Measurements from ENCODE around the gene TCF7. TPM values are rescaled to one million over a fixed set of nuclear protein-coding genes. Genes with fewer than 3 reads are reported as not detected.

TCF7 gene
- total and polyA plus RNA-seq, 2 of the 13 experiments (the other 11 are each of a cell fraction or from before 2014, with no cell fraction given) = 6.3 to 6.8 TPM

DNA sequence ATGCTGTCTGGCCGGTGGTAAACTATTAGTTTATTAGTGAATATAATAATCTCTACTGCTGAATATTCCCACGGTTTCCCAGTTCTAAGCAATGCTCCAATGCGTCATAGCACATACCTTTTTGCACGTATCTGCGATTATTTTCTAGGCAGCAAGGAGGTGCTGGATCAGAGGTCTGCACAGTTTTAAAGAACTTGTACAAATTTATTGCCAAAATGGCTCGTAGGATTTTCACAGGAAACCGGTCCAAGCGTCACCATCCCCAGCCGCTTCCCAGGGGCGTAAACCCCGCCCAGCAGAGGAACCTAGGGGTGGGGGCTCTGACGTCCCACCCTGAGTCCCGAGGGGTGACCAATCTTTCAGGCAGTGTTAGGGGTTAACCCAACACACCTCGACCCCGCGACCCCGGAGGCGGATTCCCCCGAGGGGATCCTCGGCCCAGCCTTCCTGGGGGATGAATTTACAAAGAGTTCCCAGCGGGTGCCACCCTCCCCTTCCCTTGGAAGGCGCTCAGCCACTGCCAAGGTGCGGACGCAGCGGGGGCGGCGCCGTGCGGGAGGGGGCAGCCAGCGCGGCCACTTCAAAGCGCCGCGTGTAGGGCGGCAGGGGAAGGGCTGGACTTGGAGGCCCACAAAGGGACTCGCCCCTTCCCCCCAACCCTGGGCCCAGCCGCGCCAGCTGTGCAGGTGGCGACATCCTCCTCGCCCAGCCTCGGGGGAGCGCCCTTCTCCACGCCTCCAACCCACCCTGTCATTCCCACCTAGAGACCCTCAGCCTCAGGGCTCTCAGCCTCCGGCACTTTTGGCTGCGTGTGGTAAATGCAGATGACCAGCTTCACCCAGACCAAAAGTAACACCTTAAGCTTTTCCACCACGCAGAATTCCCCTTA lies 43.5 kb upstream of the TCF7 start (continued):
- TF ChIP-seq BATF2 (CRISPR knock-in tag; IDR thresholded peaks at IDR 0.05) (no peak), ZNF205 (CRISPR knock-in tag; IDR thresholded peaks at IDR 0.05) (peak; percentile 73; the same call in 1 of the 2 replicates), TCF12 (IDR thresholded peaks at IDR 0.05) (no peak), TCF12 (CRISPR knock-in tag; IDR thresholded peaks at IDR 0.05) (no peak; the same call in 1 of the 2 replicates), SMAD9 (CRISPR knock-in tag; IDR thresholded peaks at IDR 0.05) (no peak), MLX (CRISPR knock-in tag; IDR thresholded peaks at IDR 0.05) (peak; percentile 58; the same call in 1 of the 2 replicates), POLR2AphosphoS5 (IDR thresholded peaks at IDR 0.05; ENCODE audit: low read depth, low read length) (no peak), ZEB1 (IDR thresholded peaks at IDR 0.05; ENCODE audit: insufficient replicate concordance, low read depth) (no peak), BHLHE40 (IDR thresholded peaks at IDR 0.05; ENCODE audit: low read length) (0 out of 2 replicates have a peak, but pooled peaks have one; percentile 16), ZNF713 (CRISPR knock-in tag; IDR thresholded peaks at IDR 0.05) (no peak)
- TF ChIP-seq, protein P1, sequence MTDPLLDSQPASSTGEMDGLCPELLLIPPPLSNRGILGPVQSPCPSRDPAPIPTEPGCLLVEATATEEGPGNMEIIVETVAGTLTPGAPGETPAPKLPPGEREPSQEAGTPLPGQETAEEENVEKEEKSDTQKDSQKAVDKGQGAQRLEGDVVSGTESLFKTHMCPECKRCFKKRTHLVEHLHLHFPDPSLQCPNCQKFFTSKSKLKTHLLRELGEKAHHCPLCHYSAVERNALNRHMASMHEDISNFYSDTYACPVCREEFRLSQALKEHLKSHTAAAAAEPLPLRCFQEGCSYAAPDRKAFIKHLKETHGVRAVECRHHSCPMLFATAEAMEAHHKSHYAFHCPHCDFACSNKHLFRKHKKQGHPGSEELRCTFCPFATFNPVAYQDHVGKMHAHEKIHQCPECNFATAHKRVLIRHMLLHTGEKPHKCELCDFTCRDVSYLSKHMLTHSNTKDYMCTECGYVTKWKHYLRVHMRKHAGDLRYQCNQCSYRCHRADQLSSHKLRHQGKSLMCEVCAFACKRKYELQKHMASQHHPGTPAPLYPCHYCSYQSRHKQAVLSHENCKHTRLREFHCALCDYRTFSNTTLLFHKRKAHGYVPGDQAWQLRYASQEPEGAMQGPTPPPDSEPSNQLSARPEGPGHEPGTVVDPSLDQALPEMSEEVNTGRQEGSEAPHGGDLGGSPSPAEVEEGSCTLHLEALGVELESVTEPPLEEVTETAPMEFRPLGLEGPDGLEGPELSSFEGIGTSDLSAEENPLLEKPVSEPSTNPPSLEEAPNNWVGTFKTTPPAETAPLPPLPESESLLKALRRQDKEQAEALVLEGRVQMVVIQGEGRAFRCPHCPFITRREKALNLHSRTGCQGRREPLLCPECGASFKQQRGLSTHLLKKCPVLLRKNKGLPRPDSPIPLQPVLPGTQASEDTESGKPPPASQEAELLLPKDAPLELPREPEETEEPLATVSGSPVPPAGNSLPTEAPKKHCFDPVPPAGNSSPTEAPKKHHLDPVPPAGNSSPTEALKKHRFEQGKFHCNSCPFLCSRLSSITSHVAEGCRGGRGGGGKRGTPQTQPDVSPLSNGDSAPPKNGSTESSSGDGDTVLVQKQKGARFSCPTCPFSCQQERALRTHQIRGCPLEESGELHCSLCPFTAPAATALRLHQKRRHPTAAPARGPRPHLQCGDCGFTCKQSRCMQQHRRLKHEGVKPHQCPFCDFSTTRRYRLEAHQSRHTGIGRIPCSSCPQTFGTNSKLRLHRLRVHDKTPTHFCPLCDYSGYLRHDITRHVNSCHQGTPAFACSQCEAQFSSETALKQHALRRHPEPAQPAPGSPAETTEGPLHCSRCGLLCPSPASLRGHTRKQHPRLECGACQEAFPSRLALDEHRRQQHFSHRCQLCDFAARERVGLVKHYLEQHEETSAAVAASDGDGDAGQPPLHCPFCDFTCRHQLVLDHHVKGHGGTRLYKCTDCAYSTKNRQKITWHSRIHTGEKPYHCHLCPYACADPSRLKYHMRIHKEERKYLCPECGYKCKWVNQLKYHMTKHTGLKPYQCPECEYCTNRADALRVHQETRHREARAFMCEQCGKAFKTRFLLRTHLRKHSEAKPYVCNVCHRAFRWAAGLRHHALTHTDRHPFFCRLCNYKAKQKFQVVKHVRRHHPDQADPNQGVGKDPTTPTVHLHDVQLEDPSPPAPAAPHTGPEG (CRISPR knock-in tag; IDR thresholded peaks at IDR 0.05) = no peak
- TF ChIP-seq, protein P2, sequence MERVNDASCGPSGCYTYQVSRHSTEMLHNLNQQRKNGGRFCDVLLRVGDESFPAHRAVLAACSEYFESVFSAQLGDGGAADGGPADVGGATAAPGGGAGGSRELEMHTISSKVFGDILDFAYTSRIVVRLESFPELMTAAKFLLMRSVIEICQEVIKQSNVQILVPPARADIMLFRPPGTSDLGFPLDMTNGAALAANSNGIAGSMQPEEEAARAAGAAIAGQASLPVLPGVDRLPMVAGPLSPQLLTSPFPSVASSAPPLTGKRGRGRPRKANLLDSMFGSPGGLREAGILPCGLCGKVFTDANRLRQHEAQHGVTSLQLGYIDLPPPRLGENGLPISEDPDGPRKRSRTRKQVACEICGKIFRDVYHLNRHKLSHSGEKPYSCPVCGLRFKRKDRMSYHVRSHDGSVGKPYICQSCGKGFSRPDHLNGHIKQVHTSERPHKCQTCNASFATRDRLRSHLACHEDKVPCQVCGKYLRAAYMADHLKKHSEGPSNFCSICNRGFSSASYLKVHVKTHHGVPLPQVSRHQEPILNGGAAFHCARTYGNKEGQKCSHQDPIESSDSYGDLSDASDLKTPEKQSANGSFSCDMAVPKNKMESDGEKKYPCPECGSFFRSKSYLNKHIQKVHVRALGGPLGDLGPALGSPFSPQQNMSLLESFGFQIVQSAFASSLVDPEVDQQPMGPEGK (CRISPR knock-in tag; IDR thresholded peaks at IDR 0.05) = peak; percentile 100
- TF ChIP-seq, protein P3, sequence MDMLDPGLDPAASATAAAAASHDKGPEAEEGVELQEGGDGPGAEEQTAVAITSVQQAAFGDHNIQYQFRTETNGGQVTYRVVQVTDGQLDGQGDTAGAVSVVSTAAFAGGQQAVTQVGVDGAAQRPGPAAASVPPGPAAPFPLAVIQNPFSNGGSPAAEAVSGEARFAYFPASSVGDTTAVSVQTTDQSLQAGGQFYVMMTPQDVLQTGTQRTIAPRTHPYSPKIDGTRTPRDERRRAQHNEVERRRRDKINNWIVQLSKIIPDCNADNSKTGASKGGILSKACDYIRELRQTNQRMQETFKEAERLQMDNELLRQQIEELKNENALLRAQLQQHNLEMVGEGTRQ (IDR thresholded peaks at IDR 0.05; ENCODE audit: low read depth, low read length) = no peak
- TF ChIP-seq, protein P3 (CRISPR knock-in tag; IDR thresholded peaks at IDR 0.05; ENCODE audit: borderline replicate concordance) = no peak

Data from HepG2 (cell line).